H9 (cell line): Measurements from ENCODE around the gene NOG. TPM values are rescaled to one million over a fixed set of nuclear protein-coding genes. Genes with fewer than 3 reads are reported as not detected.

Experiments
- DNase-seq: peaks from one replicate; pipeline ENCODE4 v3.0.0-alpha.2; 2017
- H2AFZ ChIP-seq: one replicate; pipeline ENCODE4 v1.6.1; 2013; ENCODE audit warnings: mild to moderate bottlenecking, low read length, control low read depth, moderate library complexity
- H2AK5ac ChIP-seq: 2 replicates; pipeline ENCODE4 v1.6.1; 2013; ENCODE audit warnings: low read length, control low read depth, mixed read lengths; ENCODE audit not compliant: insufficient read length
- H2BK120ac ChIP-seq: one replicate; pipeline ENCODE4 v1.6.1; 2013; ENCODE audit warnings: low read depth, mild to moderate bottlenecking, low read length, control low read depth, inconsistent platforms; ENCODE audit not compliant: poor library complexity, severe bottlenecking
- H2BK12ac ChIP-seq: 2 replicates; pipeline ENCODE4 v1.6.1; 2013; ENCODE audit warnings: low read length, control low read depth, mixed read lengths, low read depth; ENCODE audit not compliant: insufficient read length
- H2BK15ac ChIP-seq: 2 replicates; pipeline ENCODE4 v1.6.1; 2013; ENCODE audit warnings: low read depth, low read length, control low read depth
- H2BK20ac ChIP-seq: one replicate; pipeline ENCODE4 v1.6.1; 2013; ENCODE audit warnings: low read depth, mild to moderate bottlenecking, low read length, control low read depth, inconsistent platforms; ENCODE audit not compliant: poor library complexity, severe bottlenecking
- H2BK5ac ChIP-seq: 2 replicates; pipeline ENCODE4 v1.6.1; 2013; ENCODE audit warnings: low read length, control low read depth, mixed read lengths; ENCODE audit not compliant: insufficient read length
- H3K14ac ChIP-seq: 2 replicates; pipeline ENCODE4 v1.6.1; 2013; ENCODE audit warnings: low read length, control low read depth; ENCODE audit not compliant: insufficient read depth
- H3K18ac ChIP-seq: 2 replicates; pipeline ENCODE4 v1.6.1; 2013; ENCODE audit warnings: low read depth, mild to moderate bottlenecking, mixed read lengths, low read length, control low read depth; ENCODE audit not compliant: insufficient read length
- H3K23ac ChIP-seq: 2 replicates; pipeline ENCODE4 v1.6.1; 2013; ENCODE audit warnings: low read length, control low read depth, mixed read lengths, low read depth; ENCODE audit not compliant: insufficient read length
- H3K23me2 ChIP-seq: 2 replicates; pipeline ENCODE4 v1.6.1; 2013; ENCODE audit warnings: low read depth, mild to moderate bottlenecking, mixed read lengths, low read length, control low read depth; ENCODE audit not compliant: insufficient read length, poor library complexity, severe bottlenecking
- H3K27ac ChIP-seq: 2 replicates; pipeline ENCODE4 v1.5.1; 2013; ENCODE audit warnings: low read length, control low read depth, mixed read lengths, low read depth; ENCODE audit not compliant: insufficient read length
- H3K27me3 ChIP-seq: 2 replicates; pipeline ENCODE4 v1.6.1; 2013; ENCODE audit warnings: low read length, control low read depth, inconsistent platforms; ENCODE audit not compliant: insufficient read depth
- H3K4ac ChIP-seq: 2 replicates; pipeline ENCODE4 v1.6.1; 2013; ENCODE audit warnings: low read depth, mild to moderate bottlenecking, control low read depth, inconsistent platforms, low read length, moderate library complexity
- H3K4me1 ChIP-seq: 2 replicates; pipeline ENCODE4 v1.6.1; 2013; ENCODE audit warnings: low read length, control low read depth, inconsistent platforms; ENCODE audit not compliant: insufficient read depth
- H3K4me2 ChIP-seq: 2 replicates; pipeline ENCODE4 v1.6.1; 2013; ENCODE audit warnings: low read length, control low read depth, mixed read lengths; ENCODE audit not compliant: insufficient read length, insufficient read depth
- H3K56ac ChIP-seq: 2 replicates; pipeline ENCODE4 v1.6.1; 2013; ENCODE audit warnings: low read depth, mild to moderate bottlenecking, mixed read lengths, low read length, control low read depth; ENCODE audit not compliant: insufficient read length
- H3K79me1 ChIP-seq: 2 replicates; pipeline ENCODE4 v1.6.1; 2013; ENCODE audit warnings: low read depth, mild to moderate bottlenecking, moderate library complexity, low read length, control low read depth, inconsistent platforms; ENCODE audit not compliant: insufficient read depth, poor library complexity, severe bottlenecking
- H3K79me2 ChIP-seq: 2 replicates; pipeline ENCODE4 v1.6.1; 2013; ENCODE audit warnings: low read length, control low read depth, inconsistent platforms; ENCODE audit not compliant: insufficient read depth
- H3K9ac ChIP-seq: 2 replicates; pipeline ENCODE4 v1.6.1; 2013; ENCODE audit warnings: low read length, control low read depth, mixed read lengths; ENCODE audit not compliant: insufficient read length; ENCODE audit errors: extremely low read depth
- H3K9me3 ChIP-seq: one replicate; pipeline ENCODE4 v1.6.1; 2013; ENCODE audit warnings: low read depth, low read length, inconsistent platforms; ENCODE audit not compliant: control insufficient read depth
- H3T11ph ChIP-seq: one replicate; pipeline ENCODE4 v1.6.1; 2013; ENCODE audit warnings: mild to moderate bottlenecking, low read length, control low read depth, inconsistent platforms
- H4K20me1 ChIP-seq: one replicate; pipeline ENCODE4 v1.6.1; 2013; ENCODE audit not compliant: control insufficient read depth, insufficient read length, insufficient read depth
- H4K5ac ChIP-seq: 2 replicates; pipeline ENCODE4 v1.6.1; 2013; ENCODE audit warnings: low read depth, mild to moderate bottlenecking, mixed read lengths, low read length, control low read depth; ENCODE audit not compliant: insufficient read length
- H4K8ac ChIP-seq: replicated peaks from 2 replicates; pipeline ENCODE4 v1.6.1; 2013; ENCODE audit warnings: low read length, control low read depth, mixed read lengths, low read depth; ENCODE audit not compliant: insufficient read length
- H4K91ac ChIP-seq: 2 replicates; pipeline ENCODE4 v1.6.1; 2013; ENCODE audit warnings: low read depth, mild to moderate bottlenecking, moderate library complexity, mixed read lengths, low read length, control low read depth; ENCODE audit not compliant: insufficient read length
- H3K27ac Mint-ChIP-seq, 3 experiments: 2 replicates in 2 of 3; 3 replicates in 1 of 3; pipeline ENCODE4 v1.8.0; 2020 to 2021; ENCODE audit warnings: mixed read lengths in 3 of 3, mild to moderate bottlenecking in 1 of 3, moderate library complexity in 1 of 3
- H3K27me3 Mint-ChIP-seq: 2 replicates; pipeline ENCODE4 v1.8.0; 2021; ENCODE audit warnings: low read depth, mild to moderate bottlenecking, moderate library complexity, mixed read lengths
- H3K36me3 Mint-ChIP-seq, 3 experiments: 2 replicates in 2 of 3; 3 replicates in 1 of 3; pipeline ENCODE4 v1.8.0; 2020 to 2021; ENCODE audit warnings: low read depth in 3 of 3, mixed read lengths in 3 of 3; ENCODE audit not compliant: insufficient read depth in 1 of 3
- H3K4me1 Mint-ChIP-seq, 2 experiments: 2 replicates each; pipeline ENCODE4 v1.8.0; 2020; ENCODE audit warnings: mixed read lengths in 2 of 2
- H3K4me3 Mint-ChIP-seq, 2 experiments: 2 replicates in 1 of 2; 3 replicates in 1 of 2; pipeline ENCODE4 v1.8.0; 2020 to 2021; ENCODE audit warnings: mild to moderate bottlenecking in 2 of 2, mixed read lengths in 2 of 2, moderate library complexity in 1 of 2
- H3K9me3 Mint-ChIP-seq, 2 experiments: 2 replicates in 1 of 2; 3 replicates in 1 of 2; pipeline ENCODE4 v1.8.0; 2020; ENCODE audit warnings: mild to moderate bottlenecking in 2 of 2, mixed read lengths in 2 of 2, moderate library complexity in 1 of 2
- CTCF ChIP-seq: fragments of 200-600 bp; sonication (generic); conservative IDR thresholded peaks from 3 replicates; pipeline ENCODE4 v1.8.0; 2021; ENCODE audit warnings: antibody characterized with exemption, mild to moderate bottlenecking
- WGBS: extraction: QIAGEN DNeasy Blood & Tissue Kit; methylation state at CpG from one replicate; pipeline ENCODE4 v1.1.7; 2013; ENCODE audit warnings: missing lambda C conversion rate, low lambda C conversion rate, mixed read lengths; ENCODE audit not compliant: insufficient read length; ENCODE audit errors: extremely low coverage; 5-methylcytosine and 5-hydroxymethylcytosine counted together
- total RNA-seq: library from RNA; stranded (reverse); gene quantifications from 2 replicates; pipeline ENCODE4 v1.2.1, GENCODE V29; 2021

The NOG gene
- total RNA-seq, 1 experiment from 2014 or later = not detected

- no peak overlapping the region for H3K27ac ChIP-seq
- Mint-ChIP-seq H3K36me3 (no peaks in the 10 kb centered on the region), H3K27me3 (no peaks in the 10 kb centered on the region), H3K27ac (no peak overlapping the region), H3K9me3 (no peaks in the 10 kb centered on the region; a peak in 1 of 5 replicates), H3K4me3 (no peak overlapping the region), H3K4me1 (peaks cover 0 to 6% of the 10 kb centered on the region in 2 experiments; a peak in 1 of 4 replicates)
- H3K23ac ChIP-seq = no peak overlapping the region
- H3K4me1 ChIP-seq = no peaks in the 10 kb centered on the region
- H4K20me1 ChIP-seq = no peaks in the 10 kb centered on the region
- no peaks in the 10 kb centered on the region for H3K79me1 ChIP-seq
- no peak overlapping the region for H3K4ac ChIP-seq
- no peak overlapping the region for H3K4me2 ChIP-seq
- H2BK120ac ChIP-seq = no peak overlapping the region
- H2BK20ac ChIP-seq = no peak overlapping the region
- no peak overlapping the region for H2BK15ac ChIP-seq
- no peaks in the 10 kb centered on the region for H3K27me3 ChIP-seq
- no peak overlapping the region for H3T11ph ChIP-seq
- no peak for DNase-seq
- no peaks in the 10 kb centered on the region for H3K79me2 ChIP-seq
- no peak for TF ChIP-seq CTCF
- no peak overlapping the region for H3K56ac ChIP-seq
- H3K23me2 ChIP-seq = no peaks in the 10 kb centered on the region
- H4K5ac ChIP-seq = no peak overlapping the region
- H2BK5ac ChIP-seq = no peak overlapping the region
- H4K8ac ChIP-seq = no peak overlapping the region
- no peak overlapping the region for H2AFZ ChIP-seq
- no peak overlapping the region for H3K9ac ChIP-seq
- no peak overlapping the region for H2BK12ac ChIP-seq
- no peak overlapping the region for H3K18ac ChIP-seq
- no peaks in the 10 kb centered on the region for H3K9me3 ChIP-seq
- H2AK5ac ChIP-seq = no peak overlapping the region
- no peak overlapping the region; the same call in 1 of the 2 replicates for H3K14ac ChIP-seq
- no CpG with 5 or more reads among the region's 8 CpGs for WGBS
- H4K91ac ChIP-seq = no peak overlapping the region
These were observed 35.8 kb upstream of the NOG start for GRCh38 chr17:56557682-56558081.
